Measurements from ENCODE around the gene CR1.
"Not testable (repeated sequence)": the region's sequence is repeated elsewhere in the genome, so short reads cannot be mapped to it uniquely, and the experiment has no call there.

- not testable (repeated sequence) for TF ChIP-seq CTCF (IDR thresholded peaks at IDR 0.05; ENCODE audit: poor library complexity); EZH2 (IDR thresholded peaks at IDR 0.05; ENCODE audit: borderline replicate concordance); EZH2phosphoT487 (IDR thresholded peaks at IDR 0.05; ENCODE audit: low read depth, severe bottlenecking, unreplicated experiment)
These were observed 76.0 kb downstream of the CR1 start for GRCh38 chr1:207571926-207572325.

Data from hepatocyte (in vitro differentiated cells).